B cell (primary cell): ENCODE measurements around the gene ZNF407. TPM values are rescaled to one million over a fixed set of nuclear protein-coding genes. Genes with fewer than 3 reads are reported as not detected.

ENCODE experiments used
- ATAC-seq: fragments of 200-7000 bp; cut with Tn5 transposase; one replicate; pipeline ENCODE4 v1.10.0; 2021; ENCODE audit warnings: low read depth, mild to moderate bottlenecking, moderate number of reproducible peaks, moderate library complexity
- CTCF ChIA-PET: fragments of 350-600 bp; sonication (Branson Sonifier 250); formaldehyde crosslinking; loops from one replicate; lab custom pipeline; 2021; ENCODE audit warnings: antibody characterized with exemption, inconsistent platforms; lab: Charles Lee
- POLR2A ChIA-PET: fragments of 350-600 bp; sonication (Branson Sonifier 250); formaldehyde crosslinking; loops from one replicate; lab custom pipeline; 2021; ENCODE audit warnings: antibody characterized with exemption; lab: Charles Lee
- DNase-seq: peaks from one replicate; pipeline ENCODE4 v3.0.0; 2013
- H2AFZ ChIP-seq: 2 replicates; pipeline ENCODE4 v1.6.1; 2012; ENCODE audit warnings: mild to moderate bottlenecking, low read depth, low read length; ENCODE audit not compliant: insufficient read depth, poor library complexity, severe bottlenecking
- H3K27ac ChIP-seq, 2 donors: 1 replicate in 1 of 2; 2 replicates in 1 of 2; pipeline ENCODE4 v1.5.1; 2012 to 2013; ENCODE audit warnings: low read length in 2 of 2, mild to moderate bottlenecking in 2 of 2, moderate library complexity in 1 of 2
- H3K27me3 ChIP-seq, 4 experiments: fragments of 200-600 bp in 1 of 4; sonication (generic) in 1 of 4; replicated peaks in 1 of 4; 1 replicate in 2 of 4; 2 replicates in 2 of 4; pipeline versions ENCODE4 v1.6.1 to v1.7.0; 2013 to 2016; ENCODE audit warnings: low read length in 3 of 4, mild to moderate bottlenecking in 2 of 4, mixed read lengths in 1 of 4, moderate library complexity in 1 of 4; ENCODE audit not compliant: insufficient read depth in 4 of 4, control insufficient read depth in 3 of 4; ENCODE audit errors: control extremely low read depth in 1 of 4
- H3K36me3 ChIP-seq, 2 experiments: replicated peaks in 1 of 2; 1 replicate in 1 of 2; 2 replicates in 1 of 2; pipeline versions ENCODE4 v1.6.1 to v1.7.1; 2013; ENCODE audit warnings: low read length in 1 of 2; ENCODE audit not compliant: insufficient read depth in 2 of 2, control insufficient read depth in 1 of 2; ENCODE audit errors: control extremely low read depth in 1 of 2, extremely low read depth in 1 of 2
- H3K4me1 ChIP-seq, 2 donors: fragments of 200-600 bp in 1 of 2; sonication (generic) in 1 of 2; 1 replicate in 1 of 2; 2 replicates in 1 of 2; pipeline versions ENCODE4 v1.5.1 to v1.6.1; 2013 to 2017; ENCODE audit warnings: low read length in 2 of 2; ENCODE audit not compliant: control insufficient read depth in 2 of 2, insufficient read depth in 2 of 2
- H3K4me2 ChIP-seq: replicated peaks from 2 replicates; pipeline ENCODE3; 2012; ENCODE audit warnings: mild to moderate bottlenecking, low read depth, low read length; ENCODE audit not compliant: poor library complexity, severe bottlenecking
- H3K4me3 ChIP-seq, 5 experiments: fragments of 200-600 bp in 1 of 5; sonication (generic) in 1 of 5; 1 replicate in 3 of 5; 2 replicates in 2 of 5; pipeline versions ENCODE4 v1.5.1 to v1.7.0; 2011 to 2016; ENCODE audit warnings: low read length in 4 of 5, mild to moderate bottlenecking in 4 of 5, low read depth in 2 of 5, control low read depth in 1 of 5, moderate library complexity in 1 of 5; ENCODE audit not compliant: insufficient read depth in 1 of 5; ENCODE audit errors: control extremely low read depth in 1 of 5, extremely low read depth in 1 of 5
- H3K79me2 ChIP-seq: fragments of 200-600 bp; sonication (generic); one replicate; pipeline ENCODE4 v1.6.0; 2016; ENCODE audit warnings: low read length; ENCODE audit not compliant: control insufficient read depth, insufficient read depth
- H3K9ac ChIP-seq: fragments of 200-600 bp; sonication (generic); 2 replicates; pipeline ENCODE4 v1.6.1; 2017; ENCODE audit warnings: mild to moderate bottlenecking, low read length, moderate library complexity
- H3K9me3 ChIP-seq, 3 donors: one replicate each; pipeline versions ENCODE4 v1.6.1 to v1.7.1; 2013; ENCODE audit warnings: low read length in 2 of 3; ENCODE audit not compliant: control insufficient read depth in 2 of 3, insufficient read depth in 1 of 3; ENCODE audit errors: control extremely low read depth in 1 of 3
- H4K20me1 ChIP-seq: 2 replicates; pipeline ENCODE4 v1.6.0; 2012; ENCODE audit warnings: mild to moderate bottlenecking, low read length; ENCODE audit not compliant: insufficient read depth, control insufficient read depth, poor library complexity, severe bottlenecking
- H3K27ac Mint-ChIP-seq: one replicate; pipeline ENCODE4 v1.8.0; 2021; ENCODE audit warnings: mixed read lengths
- H3K27me3 Mint-ChIP-seq: one replicate; pipeline ENCODE4 v1.8.0; 2021; ENCODE audit warnings: mixed read lengths
- H3K4me1 Mint-ChIP-seq: one replicate; pipeline ENCODE4 v1.8.0; 2021; ENCODE audit warnings: mixed read lengths
- H3K4me3 Mint-ChIP-seq: one replicate; pipeline ENCODE4 v1.8.0; 2021; ENCODE audit warnings: mixed read lengths
- H3K9me3 Mint-ChIP-seq: one replicate; pipeline ENCODE4 v1.8.0; 2022; ENCODE audit warnings: mixed read lengths; ENCODE audit not compliant: insufficient read depth
- EZH2 ChIP-seq: IDR thresholded peaks from 2 replicates; pipeline ENCODE4 v1.6.1; 2012; ENCODE audit warnings: borderline replicate concordance, low read depth, mild to moderate bottlenecking, moderate library complexity, low read length; ENCODE audit not compliant: insufficient read depth, poor library complexity, severe bottlenecking
- WGBS: methylation state at CpG from one replicate; pipeline ENCODE4 v1.1.5; 2013; ENCODE audit warnings: missing lambda C conversion rate; ENCODE audit not compliant: insufficient coverage; 5-methylcytosine and 5-hydroxymethylcytosine counted together
- intact Hi-C: fragments of 100-400 bp; cut with micrococcal nuclease; formaldehyde crosslinking; loops from one replicate; pipeline ENCODE4 v1.10.0; 2022
- polyA plus RNA-seq: library from polyadenylated mRNA; depleted of rRNA; stranded (reverse); fragments of >200 nt; gene quantifications from 2 replicates; pipeline ENCODE4 v1.2.3, GENCODE V29; 2012
- total RNA-seq, 2 donors: library from RNA; stranded (reverse); fragments of 120-200 nt in 1 of 2; gene quantifications; 1 replicate in 1 of 2; 2 replicates in 1 of 2; pipeline versions ENCODE4 v1.2.3 to v1.2.4, GENCODE V29; 2013 to 2022
- TF ChIP-seq, protein P1 (sequence below): fragments of 200-600 bp; IDR thresholded peaks from one replicate; pipeline ENCODE4 v1.8.0; 2022; ENCODE audit warnings: antibody characterized with exemption, mild to moderate bottlenecking

ZNF407 gene
- total and polyA plus RNA-seq, 2 donors (not counting 1 experiment from before 2014, with no cell fraction given): 4.5 to 37.1 TPM

DNA sequence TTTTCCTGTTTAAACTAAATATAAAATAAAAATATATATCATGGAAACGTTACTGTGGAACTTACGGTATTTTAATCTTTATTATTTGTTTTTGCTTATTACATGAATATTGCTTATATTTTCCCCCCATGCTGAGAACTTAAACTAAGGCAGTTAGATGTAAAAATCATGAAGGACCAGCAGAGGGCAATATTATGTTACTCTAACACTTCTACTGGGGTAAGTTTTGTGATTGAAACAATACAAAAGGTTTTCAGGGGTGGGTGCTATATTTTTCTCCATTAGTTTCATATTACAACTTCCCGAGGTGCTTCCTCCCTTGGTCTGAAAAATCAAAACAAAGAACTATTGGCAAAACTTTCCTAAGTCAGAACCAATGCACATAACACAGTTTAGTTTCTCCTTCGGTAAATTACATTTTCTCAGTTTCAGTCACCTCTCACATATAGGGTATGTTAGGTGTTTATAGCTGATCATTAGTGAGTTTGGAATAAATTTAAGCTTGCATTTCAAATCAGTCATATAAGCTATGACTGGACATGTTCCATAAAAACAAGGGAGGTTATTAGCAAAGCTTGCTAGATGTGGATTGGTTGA, 54.8 kb downstream of the ZNF407 start:
- no peak overlapping the region for H3K27ac ChIP-seq
- Mint-ChIP-seq H3K27ac (no peak overlapping the region), H3K27me3 (no peaks in the 10 kb centered on the region), H3K4me3 (no peak overlapping the region), H3K9me3 (no peaks in the 10 kb centered on the region), H3K4me1 (no peaks in the 10 kb centered on the region)
- no peak overlapping the region for H3K9ac ChIP-seq
- H4K20me1 ChIP-seq: no peaks in the 10 kb centered on the region
- CTCF ChIA-PET: interaction anchor here (0.7 to 1.6 kb wide), 6 partner anchors 9 to 1696 kb away, joined by 3 to 15 read pairs (median 3); no protein-coding TSS in a partner anchor
- TF ChIP-seq, protein P1, sequence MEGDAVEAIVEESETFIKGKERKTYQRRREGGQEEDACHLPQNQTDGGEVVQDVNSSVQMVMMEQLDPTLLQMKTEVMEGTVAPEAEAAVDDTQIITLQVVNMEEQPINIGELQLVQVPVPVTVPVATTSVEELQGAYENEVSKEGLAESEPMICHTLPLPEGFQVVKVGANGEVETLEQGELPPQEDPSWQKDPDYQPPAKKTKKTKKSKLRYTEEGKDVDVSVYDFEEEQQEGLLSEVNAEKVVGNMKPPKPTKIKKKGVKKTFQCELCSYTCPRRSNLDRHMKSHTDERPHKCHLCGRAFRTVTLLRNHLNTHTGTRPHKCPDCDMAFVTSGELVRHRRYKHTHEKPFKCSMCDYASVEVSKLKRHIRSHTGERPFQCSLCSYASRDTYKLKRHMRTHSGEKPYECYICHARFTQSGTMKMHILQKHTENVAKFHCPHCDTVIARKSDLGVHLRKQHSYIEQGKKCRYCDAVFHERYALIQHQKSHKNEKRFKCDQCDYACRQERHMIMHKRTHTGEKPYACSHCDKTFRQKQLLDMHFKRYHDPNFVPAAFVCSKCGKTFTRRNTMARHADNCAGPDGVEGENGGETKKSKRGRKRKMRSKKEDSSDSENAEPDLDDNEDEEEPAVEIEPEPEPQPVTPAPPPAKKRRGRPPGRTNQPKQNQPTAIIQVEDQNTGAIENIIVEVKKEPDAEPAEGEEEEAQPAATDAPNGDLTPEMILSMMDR: peak; percentile 77
- no peak for TF ChIP-seq EZH2
- no peaks in the 10 kb centered on the region for H3K27me3 ChIP-seq
- WGBS: no CpG with 5 or more reads among the region's 4 CpGs
- no peaks in the 10 kb centered on the region for H3K4me1 ChIP-seq
- peak; percentile 36 for DNase-seq
- no peak overlapping the region for H3K4me2 ChIP-seq
- intact Hi-C loops: loop anchor here (5.0 kb wide), 2 partner anchors 310 to 1075 kb away; no protein-coding TSS in a partner anchor
- H3K4me3 ChIP-seq: no peak overlapping the region
- H2AFZ ChIP-seq: no peak overlapping the region
- H3K9me3 ChIP-seq: no peaks in the 10 kb centered on the region
- no peak for ATAC-seq
- POLR2A ChIA-PET: no interaction called here
- H3K79me2 ChIP-seq: no peaks in the 10 kb centered on the region
- H3K36me3 ChIP-seq: peaks cover 2 to 4% of the 10 kb centered on the region in 2 experiments

DNA sequence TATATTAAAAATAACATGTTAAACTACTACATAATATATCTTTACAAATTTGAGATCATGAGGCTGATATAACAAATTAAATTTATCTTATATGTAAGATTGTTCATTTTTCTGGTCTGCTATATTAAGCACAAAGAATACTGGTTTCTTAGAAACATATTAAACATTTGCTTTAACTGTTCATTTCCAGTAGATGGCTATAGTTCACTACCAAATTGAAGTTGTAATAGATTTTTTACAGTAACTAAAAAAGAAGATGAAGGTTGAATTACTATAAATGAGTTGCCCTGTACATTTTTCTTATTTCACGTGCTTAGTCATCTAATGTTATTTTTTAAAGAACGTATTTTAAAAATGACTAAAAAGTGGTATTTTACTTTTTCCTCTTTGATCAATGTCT, 57.0 kb downstream of the ZNF407 start:
- intact Hi-C loops: loop anchor here (5.0 kb wide), 2 partner anchors 308 to 1073 kb away; no protein-coding TSS in a partner anchor
- CTCF ChIA-PET: no interaction called here
- Histone ChIP-seq H3K4me2 (no peak overlapping the region), H3K9ac (no peak overlapping the region), H4K20me1 (no peaks in the 10 kb centered on the region), H3K27ac (no peak overlapping the region), H3K27me3 (no peaks in the 10 kb centered on the region), H3K4me1 (no peaks in the 10 kb centered on the region), H3K4me3 (no peak overlapping the region), H2AFZ (no peak overlapping the region), H3K36me3 (peaks cover 0 to 7% of the 10 kb centered on the region in 2 experiments), H3K79me2 (no peaks in the 10 kb centered on the region), H3K9me3 (no peaks in the 10 kb centered on the region)
- no CpG with 5 or more reads among the region's 2 CpGs for WGBS
- DNase-seq: no peak
- Mint-ChIP-seq H3K4me3 (no peak overlapping the region), H3K27ac (no peak overlapping the region), H3K4me1 (no peaks in the 10 kb centered on the region), H3K9me3 (no peaks in the 10 kb centered on the region), H3K27me3 (no peaks in the 10 kb centered on the region)
- ATAC-seq: no peak
- no peak for TF ChIP-seq EZH2
- TF ChIP-seq, protein P1: no peak
- POLR2A ChIA-PET: no interaction called here
